GM23248 (cell line): ENCODE results near the gene MRPS34. TPM values are rescaled to one million over a fixed set of nuclear protein-coding genes. Genes with fewer than 3 reads are reported as not detected.

Experiments
- DNase-seq: peaks from one replicate; pipeline ENCODE4 v3.0.0-alpha.2; 2015
- H2AFZ ChIP-seq: fragments of 200-600 bp; sonication (generic); 2 replicates; pipeline ENCODE4 v1.6.1; 2016; ENCODE audit warnings: antibody characterized with exemption
- H3F3A ChIP-seq: fragments of 200-600 bp; sonication (generic); 2 replicates; pipeline ENCODE4 v1.6.1; 2016; ENCODE audit warnings: mild to moderate bottlenecking, antibody characterized with exemption, mixed run types; ENCODE audit not compliant: insufficient read depth
- H3K27ac ChIP-seq: fragments of 200-600 bp; sonication (generic); 2 replicates; pipeline ENCODE4 v1.5.1; 2016; ENCODE audit warnings: mild to moderate bottlenecking
- H3K27me3 ChIP-seq: fragments of 200-600 bp; sonication (generic); replicated peaks from 2 replicates; pipeline ENCODE4 v1.6.1; 2016; ENCODE audit warnings: mild to moderate bottlenecking; ENCODE audit not compliant: insufficient read depth
- H3K36me3 ChIP-seq: fragments of 200-600 bp; sonication (generic); 2 replicates; pipeline ENCODE4 v1.6.1; 2016; ENCODE audit warnings: low read depth, mild to moderate bottlenecking
- H3K4me1 ChIP-seq: fragments of 200-600 bp; sonication (generic); 2 replicates; pipeline ENCODE4 v1.6.1; 2016; ENCODE audit warnings: mild to moderate bottlenecking; ENCODE audit not compliant: insufficient read depth
- H3K4me2 ChIP-seq: fragments of 200-600 bp; sonication (generic); one replicate; pipeline ENCODE4 v1.6.1; 2016; ENCODE audit warnings: mild to moderate bottlenecking; ENCODE audit not compliant: unreplicated experiment
- H3K4me3 ChIP-seq: fragments of 200-600 bp; sonication (generic); 2 replicates; pipeline ENCODE4 v1.5.1; 2016; ENCODE audit warnings: mild to moderate bottlenecking
- H3K79me2 ChIP-seq: fragments of 200-600 bp; sonication (generic); 2 replicates; pipeline ENCODE4 v1.6.1; 2016; ENCODE audit warnings: mild to moderate bottlenecking; ENCODE audit not compliant: insufficient read depth
- H3K9ac ChIP-seq: fragments of 200-600 bp; sonication (generic); 2 replicates; pipeline ENCODE4 v1.6.1; 2016; ENCODE audit warnings: mild to moderate bottlenecking
- H3K9me2 ChIP-seq: fragments of 200-600 bp; sonication (generic); 2 replicates; pipeline ENCODE4 v1.6.1; 2016; ENCODE audit warnings: mixed run types, mild to moderate bottlenecking, moderate library complexity; ENCODE audit not compliant: insufficient read depth
- H3K9me3 ChIP-seq: fragments of 200-600 bp; sonication (generic); one replicate; pipeline ENCODE4 v1.6.1; 2017; ENCODE audit warnings: low read depth
- H4K20me1 ChIP-seq: fragments of 200-600 bp; sonication (generic); 2 replicates; pipeline ENCODE4 v1.6.0; 2016; ENCODE audit not compliant: insufficient read depth
- EZH2 ChIP-seq: fragments of 200-600 bp; sonication (generic); IDR thresholded peaks from 2 replicates; pipeline ENCODE4 v1.6.1; 2018; ENCODE audit warnings: antibody characterized with exemption, mild to moderate bottlenecking; ENCODE audit not compliant: insufficient read depth, poor library complexity, severe bottlenecking
- EZH2phosphoT487 ChIP-seq: fragments of 200-600 bp; sonication (generic); IDR thresholded peaks from 2 replicates; pipeline ENCODE4 v1.6.1; 2018; ENCODE audit warnings: antibody characterized with exemption, moderate library complexity, mild to moderate bottlenecking, low read depth; ENCODE audit not compliant: insufficient read depth
- WGBS, 2 experiments: methylation state at CpG; one replicate each; pipeline ENCODE4 v1.1.6; 2015 to 2017; ENCODE audit warnings: low lambda C conversion rate in 2 of 2, low coverage in 1 of 2; ENCODE audit errors: missing lambda C conversion rate in 2 of 2; 5-methylcytosine and 5-hydroxymethylcytosine counted together
- in situ Hi-C: fragments of 300-500 bp; cut with MboI; formaldehyde crosslinking; loops from 2 replicates; pipeline ENCODE4 v1.15.0; 2020
- microRNA-seq: library from miRNA; unstranded; fragments of <30 nt; microRNA quantifications from one replicate; pipeline ENCODE4, GENCODE V29; 2016; ENCODE audit warnings: borderline number of aligned reads
- polyA plus RNA-seq: library from polyadenylated mRNA; unstranded; fragments of >200 nt; fragmentation: Nextera tagmentation; extraction: Ambion mirVana; gene quantifications from 2 replicates; pipeline ENCODE4 v1.2.1, GENCODE V29; 2016
- small RNA-seq: library from RNA; depleted of rRNA; stranded (forward); fragments of <200 nt; gene quantifications from one replicate; pipeline ENCODE3, GENCODE V24; 2014; ENCODE audit warnings: low read depth, low replicate concordance
- total RNA-seq: library from RNA; depleted of rRNA; stranded (reverse); fragments of >200 nt; shearing (Covaris generic); gene quantifications from 2 replicates; pipeline ENCODE4 v1.2.3, GENCODE V29; 2014; rRNA removed

Gene MRPS34
- total and polyA plus RNA-seq, 2 experiments from 2014 or later: 96.5 to 119 TPM

DNA sequence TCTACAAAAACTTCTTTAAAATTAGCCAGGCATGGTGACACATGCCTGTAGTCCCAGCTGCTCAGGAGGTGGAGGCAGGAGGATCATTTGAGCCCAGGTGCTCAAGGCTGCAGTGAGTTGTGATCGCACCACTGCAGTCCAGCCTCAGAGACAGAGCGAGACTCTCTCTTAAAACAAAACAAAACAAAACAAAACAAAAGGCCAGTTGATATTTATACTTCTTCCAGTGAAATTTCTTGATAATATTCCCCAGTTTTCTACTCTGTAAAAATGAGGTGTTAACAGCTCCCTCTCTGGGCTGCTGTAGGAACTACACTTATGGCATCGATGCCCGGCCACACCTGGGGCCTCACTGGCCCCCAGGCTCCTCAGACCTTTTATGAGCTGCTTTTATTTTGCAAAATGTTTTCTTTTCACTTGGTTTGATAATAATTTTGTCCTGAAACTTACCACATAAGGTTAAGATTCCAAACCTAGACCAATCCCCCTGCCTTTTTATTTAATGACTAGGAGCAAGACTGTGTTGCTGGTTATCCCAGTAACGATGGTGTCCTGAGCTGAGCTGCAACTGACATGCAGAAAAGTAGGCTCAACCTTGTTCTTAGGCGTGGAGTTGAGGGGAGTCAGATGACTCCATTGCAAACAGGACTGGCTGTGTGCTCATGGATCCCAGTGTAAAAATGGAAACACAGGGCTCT lies 49.3 kb downstream of the MRPS34 start:
- Histone ChIP-seq H3K9me3 (no peaks in the 10 kb centered on the region), H3K4me1 (peaks cover 13% of the 10 kb centered on the region), H2AFZ (no peak overlapping the region), H3K27ac (peak overlapping the region; percentile 59; the same call in 1 of the 2 replicates), H3F3A (peaks cover 4% of the 10 kb centered on the region; the same call in 1 of the 2 replicates), H3K9ac (no peak overlapping the region; the same call in 1 of the 2 replicates), H4K20me1 (peaks cover 3% of the 10 kb centered on the region), H3K36me3 (no peaks in the 10 kb centered on the region; the same call in 1 of the 2 replicates), H3K27me3 (no peaks in the 10 kb centered on the region), H3K4me2 (no peak overlapping the region), H3K4me3 (no peak overlapping the region), H3K79me2 (peaks cover 87% of the 10 kb centered on the region), H3K9me2 (no peaks in the 10 kb centered on the region)
- DNase-seq: peak; percentile 61
- in situ Hi-C loops: no loop called here
- WGBS, 2 experiments: 52 to 58% methylated on average over 6 of the region's 6 CpGs
- TF ChIP-seq EZH2phosphoT487 (no peak), EZH2 (no peak)

Small RNA genes lying within 50 kb of the gene (microRNA-seq; reads per million reads assigned to microRNA genes)
- 4.1 reads per million for gene MIR3177

Small RNA genes lying within 50 kb of the gene (small RNA-seq; reads per million reads assigned to genes)
- gene MIR3177: not detected

Other genes with a start within 250 kb of the MRPS34 start
- gene TMEM204, start 239.5 kb downstream of the MRPS34 start, total RNA-seq: 40.0 and 43.1 TPM in 2 replicates
- 26.0 and 28.6 TPM in 2 replicates for gene TMEM204, start 239.5 kb downstream of the MRPS34 start, polyA plus RNA-seq
- 27.3 and 31.9 TPM in 2 replicates for gene IFT140, start 161.1 kb downstream of the MRPS34 start, total RNA-seq
- 13.4 and 14.5 TPM in 2 replicates for gene IFT140, start 161.1 kb downstream of the MRPS34 start, polyA plus RNA-seq
- gene CRAMP1, start 160.8 kb downstream of the MRPS34 start, total RNA-seq: 6.3 TPM in 2 replicates
- gene CRAMP1, start 160.8 kb downstream of the MRPS34 start, polyA plus RNA-seq: 2.2 and 2.5 TPM in 2 replicates
- gene JPT2, start 94.9 kb downstream of the MRPS34 start, total RNA-seq: 51.8 and 55.9 TPM in 2 replicates
- 6.5 and 8.0 TPM in 2 replicates for gene JPT2, start 94.9 kb downstream of the MRPS34 start, polyA plus RNA-seq
- 28.3 and 58.9 TPM in 2 replicates for gene MAPK8IP3, start 66.9 kb downstream of the MRPS34 start, total RNA-seq
- gene MAPK8IP3, start 66.9 kb downstream of the MRPS34 start, polyA plus RNA-seq: 9.1 and 10.0 TPM in 2 replicates
- 45.3 and 57.7 TPM in 2 replicates for gene NME3, start 1.6 kb downstream of the MRPS34 start, total RNA-seq
- gene NME3, start 1.6 kb downstream of the MRPS34 start, polyA plus RNA-seq: 50.8 and 55.4 TPM in 2 replicates
- gene EME2, start 324 bp downstream of the MRPS34 start, total RNA-seq: 9.3 and 12.3 TPM in 2 replicates
- 3.1 and 3.9 TPM in 2 replicates for gene EME2, start 324 bp downstream of the MRPS34 start, polyA plus RNA-seq
- 35.3 and 50.2 TPM in 2 replicates for gene SPSB3, start 9.4 kb upstream of the MRPS34 start, total RNA-seq
- 35.1 and 35.6 TPM in 2 replicates for gene SPSB3, start 9.4 kb upstream of the MRPS34 start, polyA plus RNA-seq
- gene NUBP2, start 9.8 kb upstream of the MRPS34 start, total RNA-seq: 88.9 and 189 TPM in 2 replicates
- 64.3 and 66.4 TPM in 2 replicates for gene NUBP2, start 9.8 kb upstream of the MRPS34 start, polyA plus RNA-seq
- gene IGFALS, start 20.6 kb upstream of the MRPS34 start, total RNA-seq: 0.51 TPM in 1 of 2 replicates, not detected in the other
- not detected in 2 replicates for gene IGFALS, start 20.6 kb upstream of the MRPS34 start, polyA plus RNA-seq
- gene HAGH, start 53.7 kb upstream of the MRPS34 start, total RNA-seq: 48.4 and 76.5 TPM in 2 replicates
- 45.5 and 48.9 TPM in 2 replicates for gene HAGH, start 53.7 kb upstream of the MRPS34 start, polyA plus RNA-seq
- gene FAHD1, start 54.1 kb upstream of the MRPS34 start, total RNA-seq: 40.9 and 55.3 TPM in 2 replicates
- gene FAHD1, start 54.1 kb upstream of the MRPS34 start, polyA plus RNA-seq: 39.7 and 40.6 TPM in 2 replicates
- gene MEIOB, start 99.0 kb upstream of the MRPS34 start, total RNA-seq: 0.38 TPM in 1 of 2 replicates, not detected in the other
- gene MEIOB, start 99.0 kb upstream of the MRPS34 start, polyA plus RNA-seq: 0.14 TPM in 1 of 2 replicates, not detected in the other
- not detected in 2 replicates for gene HS3ST6, start 145.3 kb upstream of the MRPS34 start, total RNA-seq
- not detected in 2 replicates for gene HS3ST6, start 145.3 kb upstream of the MRPS34 start, polyA plus RNA-seq
- gene MSRB1, start 170.1 kb upstream of the MRPS34 start, total RNA-seq: 13.9 and 14.1 TPM in 2 replicates
- 26.9 and 27.4 TPM in 2 replicates for gene MSRB1, start 170.1 kb upstream of the MRPS34 start, polyA plus RNA-seq
- gene RPL3L, start 181.6 kb upstream of the MRPS34 start, total RNA-seq: not detected in 2 replicates
- not detected in 2 replicates for gene RPL3L, start 181.6 kb upstream of the MRPS34 start, polyA plus RNA-seq
- 136 and 220 TPM in 2 replicates for gene NDUFB10, start 186.4 kb upstream of the MRPS34 start, total RNA-seq
- gene NDUFB10, start 186.4 kb upstream of the MRPS34 start, polyA plus RNA-seq: 266 and 279 TPM in 2 replicates
- 1,339 and 1,536 TPM in 2 replicates for gene RPS2, start 191.7 kb upstream of the MRPS34 start, total RNA-seq
- 1,060 and 1,077 TPM in 2 replicates for gene RPS2, start 191.7 kb upstream of the MRPS34 start, polyA plus RNA-seq
- gene RNF151, start 193.7 kb upstream of the MRPS34 start, total RNA-seq: not detected in 2 replicates
- 0.25 TPM in 1 of 2 replicates, not detected in the other for gene RNF151, start 193.7 kb upstream of the MRPS34 start, polyA plus RNA-seq
- gene TBL3, start 198.9 kb upstream of the MRPS34 start, total RNA-seq: 43.7 and 68.5 TPM in 2 replicates
- 46.8 and 52.0 TPM in 2 replicates for gene TBL3, start 198.9 kb upstream of the MRPS34 start, polyA plus RNA-seq
- not detected in 2 replicates for gene NOXO1, start 208.3 kb upstream of the MRPS34 start, total RNA-seq
- gene NOXO1, start 208.3 kb upstream of the MRPS34 start, polyA plus RNA-seq: 0.23 TPM in 1 of 2 replicates, not detected in the other
- 16.4 and 26.4 TPM in 2 replicates for gene GFER, start 211.1 kb upstream of the MRPS34 start, total RNA-seq
- 31.0 and 31.6 TPM in 2 replicates for gene GFER, start 211.1 kb upstream of the MRPS34 start, polyA plus RNA-seq
- 0.22 and 0.76 TPM in 2 replicates for gene SYNGR3, start 216.8 kb upstream of the MRPS34 start, total RNA-seq
- gene SYNGR3, start 216.8 kb upstream of the MRPS34 start, polyA plus RNA-seq: 0.72 and 1.3 TPM in 2 replicates
- 21.2 and 23.4 TPM in 2 replicates for gene ZNF598, start 236.7 kb upstream of the MRPS34 start, total RNA-seq
- 12.2 and 14.1 TPM in 2 replicates for gene ZNF598, start 236.7 kb upstream of the MRPS34 start, polyA plus RNA-seq
- not detected in 2 replicates for gene NPW, start 246.7 kb upstream of the MRPS34 start, total RNA-seq
- 2.1 and 3.0 TPM in 2 replicates for gene NPW, start 246.7 kb upstream of the MRPS34 start, polyA plus RNA-seq